Regular cardiac myocyte (primary cell): ENCODE data around the gene MGST2. TPM values are rescaled to one million over a fixed set of nuclear protein-coding genes. Genes with fewer than 3 reads are reported as not detected.

Source experiments
- total RNA-seq: library from RNA; depleted of rRNA; stranded (reverse); fragments of >200 nt; gene quantifications from 2 replicates; pipeline ENCODE4 v1.2.3, GENCODE V29; 2014

MGST2 gene
- 12.8 and 24.2 TPM in 2 replicates for total RNA-seq

DNA sequence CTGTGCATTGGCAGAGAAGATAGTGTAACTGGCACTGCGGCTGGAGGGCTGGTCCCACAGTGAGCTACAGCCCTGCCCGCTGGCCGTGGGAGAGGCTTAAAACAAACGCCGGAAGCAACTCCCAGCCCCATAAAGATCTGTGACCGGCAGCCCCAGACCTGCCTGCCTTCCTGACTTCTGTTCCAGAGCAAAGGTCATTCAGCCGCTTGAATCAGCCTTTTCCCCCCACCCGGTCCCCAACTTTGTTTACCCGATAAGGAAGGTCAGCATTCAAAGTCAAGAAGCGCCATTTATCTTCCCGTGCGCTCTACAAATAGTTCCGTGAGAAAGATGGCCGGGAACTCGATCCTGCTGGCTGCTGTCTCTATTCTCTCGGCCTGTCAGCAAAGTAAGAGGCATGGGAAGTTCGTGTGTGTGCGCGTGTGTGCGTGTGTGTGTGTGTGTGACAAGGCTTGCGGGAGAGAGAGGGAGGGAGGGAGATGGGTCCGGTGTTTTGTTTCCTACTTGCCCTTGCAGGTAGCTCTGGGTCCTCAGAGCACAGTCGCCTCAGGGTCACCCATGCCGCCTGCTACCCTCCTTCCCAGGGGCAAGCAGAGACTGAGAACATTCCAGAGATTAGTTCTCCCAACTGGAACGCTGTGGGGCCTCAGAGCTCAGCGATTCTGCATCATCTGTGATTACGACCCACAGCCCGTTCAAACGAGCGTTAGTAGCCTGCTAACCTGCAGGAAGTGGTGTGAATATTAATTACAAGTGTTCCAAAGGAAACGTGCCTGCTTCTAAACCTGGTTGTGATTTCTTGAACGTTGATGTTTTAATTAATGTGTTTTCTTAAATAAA is at the start of gene MGST2:
Gene MGST2, plus strand, starts transcription at position 130 of the 840 bp plus-strand sequence. Its CDS starts 201 bp downstream, at position 331.

Other genes starting within 250 kb of the MGST2 start
- 13.8 and 22.0 TPM in 2 replicates for gene RAB33B, start 211.7 kb upstream of the MGST2 start, total RNA-seq
- gene SETD7, start 109.6 kb upstream of the MGST2 start, total RNA-seq = 97.5 and 101 TPM in 2 replicates